PFSK-1 (cell line): ENCODE results near the gene TOB2. TPM values are rescaled to one million over a fixed set of nuclear protein-coding genes. Genes with fewer than 3 reads are reported as not detected.

Experiments used
- FOXP2 ChIP-seq: optimal IDR thresholded peaks from 2 replicates; pipeline ENCODE3; 2011; ENCODE audit warnings: borderline replicate concordance, control low read depth, inconsistent platforms; ENCODE audit not compliant: insufficient read depth; ENCODE audit errors: extremely low read length, extremely low read depth
- POLR2AphosphoS5 ChIP-seq: IDR thresholded peaks from 2 replicates; pipeline ENCODE4 v1.6.1; 2012; ENCODE audit warnings: low read depth, mild to moderate bottlenecking, control low read depth, low read length, moderate library complexity
- SIN3A ChIP-seq: IDR thresholded peaks from 2 replicates; pipeline ENCODE4 v1.6.1; 2012; ENCODE audit warnings: mild to moderate bottlenecking, low read length, moderate library complexity, borderline replicate concordance; ENCODE audit not compliant: insufficient read depth
- TAF1 ChIP-seq: IDR thresholded peaks from 2 replicates; pipeline ENCODE4 v1.6.1; 2012; ENCODE audit warnings: low read length, control low read depth, borderline replicate concordance; ENCODE audit not compliant: insufficient read depth
- polyA plus RNA-seq: library from polyadenylated mRNA; unstranded; fragments of >200 nt; gene quantifications from one replicate; pipeline ENCODE4 v1.2.1, GENCODE V29; 2012; ENCODE audit warnings: low read depth, missing spikeins; ENCODE audit not compliant: insufficient read length
- TF ChIP-seq, protein P1 (sequence below), 2 experiments: IDR thresholded peaks; 2 replicates each; pipeline versions ENCODE4 v1.6.1 to v1.8.0; 2011 to 2012; ENCODE audit warnings: low read depth in 2 of 2, low read length in 2 of 2, control low read depth in 1 of 2, inconsistent platforms in 1 of 2, mild to moderate bottlenecking in 1 of 2, moderate library complexity in 1 of 2; ENCODE audit not compliant: insufficient read depth in 1 of 2

The TOB2 gene, protein sequence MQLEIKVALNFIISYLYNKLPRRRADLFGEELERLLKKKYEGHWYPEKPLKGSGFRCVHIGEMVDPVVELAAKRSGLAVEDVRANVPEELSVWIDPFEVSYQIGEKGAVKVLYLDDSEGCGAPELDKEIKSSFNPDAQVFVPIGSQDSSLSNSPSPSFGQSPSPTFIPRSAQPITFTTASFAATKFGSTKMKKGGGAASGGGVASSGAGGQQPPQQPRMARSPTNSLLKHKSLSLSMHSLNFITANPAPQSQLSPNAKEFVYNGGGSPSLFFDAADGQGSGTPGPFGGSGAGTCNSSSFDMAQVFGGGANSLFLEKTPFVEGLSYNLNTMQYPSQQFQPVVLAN
- polyA plus RNA-seq = 69.6 TPM

DNA sequence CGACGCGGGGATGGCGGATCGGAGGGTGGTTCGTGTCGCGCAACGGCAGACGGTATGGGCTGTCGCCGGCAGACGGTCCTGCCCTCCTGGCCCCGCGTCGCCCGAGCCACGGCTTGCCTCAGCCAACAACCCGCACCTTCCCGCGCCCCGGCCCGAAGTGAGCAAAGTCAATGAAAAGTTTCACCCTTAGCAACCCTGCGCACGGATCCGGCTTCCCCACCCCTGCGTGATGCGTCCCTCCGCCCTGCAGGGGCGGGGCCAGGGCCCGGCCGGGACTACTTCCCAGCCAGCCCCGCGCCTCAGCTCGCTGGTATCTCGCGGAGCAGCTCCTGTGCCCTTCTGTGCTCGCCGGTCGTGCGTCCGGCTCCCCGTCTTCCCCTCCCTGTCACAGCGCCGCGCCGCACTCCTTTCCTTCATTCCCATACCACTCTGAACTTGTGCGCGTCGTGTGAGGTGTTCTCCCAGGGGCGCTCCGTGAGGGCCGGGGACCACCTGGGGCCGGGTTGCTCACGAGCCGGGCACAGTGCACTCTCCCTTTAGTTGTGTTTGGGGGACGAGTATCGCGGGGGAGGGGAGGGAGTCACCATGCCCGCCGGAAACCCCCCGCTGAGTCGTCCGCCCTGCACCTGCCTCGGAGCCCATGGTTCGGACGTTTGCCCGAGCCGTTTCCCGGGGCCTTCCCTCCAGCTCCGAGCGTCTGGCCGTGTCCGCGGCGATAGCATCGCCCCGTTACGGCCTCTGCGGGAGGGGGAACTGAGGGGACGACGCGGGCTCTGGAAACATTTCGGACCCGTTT is at the start of gene TOB2:
TOB2 (minus strand) TSS at position 163 of the 796 bp plus-strand sequence. CDS start 9,456 bp downstream, outside the sequence.
- TF ChIP-seq, protein P1, sequence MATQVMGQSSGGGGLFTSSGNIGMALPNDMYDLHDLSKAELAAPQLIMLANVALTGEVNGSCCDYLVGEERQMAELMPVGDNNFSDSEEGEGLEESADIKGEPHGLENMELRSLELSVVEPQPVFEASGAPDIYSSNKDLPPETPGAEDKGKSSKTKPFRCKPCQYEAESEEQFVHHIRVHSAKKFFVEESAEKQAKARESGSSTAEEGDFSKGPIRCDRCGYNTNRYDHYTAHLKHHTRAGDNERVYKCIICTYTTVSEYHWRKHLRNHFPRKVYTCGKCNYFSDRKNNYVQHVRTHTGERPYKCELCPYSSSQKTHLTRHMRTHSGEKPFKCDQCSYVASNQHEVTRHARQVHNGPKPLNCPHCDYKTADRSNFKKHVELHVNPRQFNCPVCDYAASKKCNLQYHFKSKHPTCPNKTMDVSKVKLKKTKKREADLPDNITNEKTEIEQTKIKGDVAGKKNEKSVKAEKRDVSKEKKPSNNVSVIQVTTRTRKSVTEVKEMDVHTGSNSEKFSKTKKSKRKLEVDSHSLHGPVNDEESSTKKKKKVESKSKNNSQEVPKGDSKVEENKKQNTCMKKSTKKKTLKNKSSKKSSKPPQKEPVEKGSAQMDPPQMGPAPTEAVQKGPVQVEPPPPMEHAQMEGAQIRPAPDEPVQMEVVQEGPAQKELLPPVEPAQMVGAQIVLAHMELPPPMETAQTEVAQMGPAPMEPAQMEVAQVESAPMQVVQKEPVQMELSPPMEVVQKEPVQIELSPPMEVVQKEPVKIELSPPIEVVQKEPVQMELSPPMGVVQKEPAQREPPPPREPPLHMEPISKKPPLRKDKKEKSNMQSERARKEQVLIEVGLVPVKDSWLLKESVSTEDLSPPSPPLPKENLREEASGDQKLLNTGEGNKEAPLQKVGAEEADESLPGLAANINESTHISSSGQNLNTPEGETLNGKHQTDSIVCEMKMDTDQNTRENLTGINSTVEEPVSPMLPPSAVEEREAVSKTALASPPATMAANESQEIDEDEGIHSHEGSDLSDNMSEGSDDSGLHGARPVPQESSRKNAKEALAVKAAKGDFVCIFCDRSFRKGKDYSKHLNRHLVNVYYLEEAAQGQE (IDR thresholded peaks at IDR 0.05; ENCODE audit: insufficient read depth in 1 of 2, low read depth in 2 of 2, low read length in 2 of 2) = peak; percentile 66 to 76; a peak in 3 of 4 replicates
- TF ChIP-seq POLR2AphosphoS5 (peak; percentile 99), SIN3A (peak; percentile 98), TAF1 (peak; percentile 100), FOXP2 (peak; percentile 98)

DNA sequence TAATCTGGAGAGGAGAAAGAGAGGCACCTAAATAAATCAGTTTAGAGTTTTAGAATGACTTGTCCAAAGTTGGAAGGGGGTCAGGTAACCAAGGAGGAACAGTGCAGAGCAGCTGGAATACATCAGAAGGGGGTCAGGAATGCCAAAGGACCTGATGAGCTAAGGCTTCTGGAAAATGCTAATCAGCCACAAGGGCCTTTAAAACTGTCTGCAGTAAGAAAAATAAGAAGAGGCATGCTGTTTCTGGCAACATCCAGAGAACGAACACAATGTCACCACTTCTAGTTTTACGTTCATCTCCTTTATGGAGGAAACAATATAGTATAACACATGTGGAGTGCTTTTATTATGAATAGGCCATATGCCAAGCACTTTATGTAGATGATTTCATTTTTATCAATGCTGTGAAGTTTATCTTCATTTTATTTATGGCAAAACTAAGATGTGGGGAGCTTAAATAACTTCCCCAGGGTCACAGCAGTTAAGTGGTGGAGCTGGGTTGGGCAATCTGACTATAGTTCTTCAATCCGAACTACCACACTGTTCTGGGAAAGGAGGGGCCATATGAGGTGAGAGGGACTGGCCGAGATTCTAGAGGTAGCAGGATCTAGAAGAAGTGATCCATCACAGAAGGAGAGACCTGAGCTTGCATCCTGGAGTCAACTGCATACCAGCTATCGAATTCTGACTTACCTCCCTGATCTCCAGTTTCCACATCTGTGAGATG is 44.9 kb upstream of the TOB2 start:
- TF ChIP-seq, protein P1 (IDR thresholded peaks at IDR 0.05; ENCODE audit: insufficient read depth in 1 of 2, low read depth in 2 of 2, low read length in 2 of 2) = no peak
- no peak for TF ChIP-seq TAF1
- no peak for TF ChIP-seq POLR2AphosphoS5
- TF ChIP-seq SIN3A = no peak
- TF ChIP-seq FOXP2 = no peak

DNA sequence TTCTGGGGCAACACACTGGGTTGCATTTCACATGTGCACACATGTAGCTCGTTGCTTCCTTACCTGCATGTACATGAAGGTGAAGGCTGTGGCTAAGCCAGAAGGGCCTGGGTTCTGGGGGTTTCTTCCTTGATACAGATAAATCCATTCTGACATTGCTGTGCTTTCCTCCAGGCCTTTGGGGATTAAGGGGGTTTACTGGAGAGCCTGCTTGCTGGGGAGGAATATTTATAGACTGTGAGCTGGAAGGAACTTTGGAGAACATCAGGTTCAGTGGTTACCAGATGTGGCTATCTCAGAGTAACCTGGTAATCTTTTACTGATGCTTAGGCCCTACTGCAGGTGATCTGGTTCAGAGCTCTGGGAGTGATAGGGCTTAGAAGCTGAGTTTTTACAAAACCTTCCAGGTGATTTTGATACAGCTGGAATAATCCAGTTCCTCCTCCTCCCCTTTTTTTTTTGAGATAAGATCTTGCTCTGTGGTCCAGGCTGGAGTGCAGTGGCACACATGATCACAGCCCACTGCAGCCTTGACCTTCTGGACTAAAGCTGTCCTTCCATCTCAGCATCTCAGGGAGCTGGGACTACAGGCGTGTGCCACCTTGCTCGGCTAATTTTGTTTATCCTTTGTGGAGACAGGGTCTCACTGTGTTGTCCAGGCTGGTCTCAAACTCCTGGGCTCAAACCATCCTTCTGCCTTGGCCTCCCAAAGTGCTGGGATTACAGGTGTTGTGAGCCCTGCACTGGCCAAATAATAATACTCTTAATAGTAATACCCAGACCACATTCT is 42.2 kb upstream of the TOB2 start:
- TF ChIP-seq, protein P1 (IDR thresholded peaks at IDR 0.05; ENCODE audit: insufficient read depth in 1 of 2, low read depth in 2 of 2, low read length in 2 of 2) = no peak
- no peak for TF ChIP-seq FOXP2

DNA sequence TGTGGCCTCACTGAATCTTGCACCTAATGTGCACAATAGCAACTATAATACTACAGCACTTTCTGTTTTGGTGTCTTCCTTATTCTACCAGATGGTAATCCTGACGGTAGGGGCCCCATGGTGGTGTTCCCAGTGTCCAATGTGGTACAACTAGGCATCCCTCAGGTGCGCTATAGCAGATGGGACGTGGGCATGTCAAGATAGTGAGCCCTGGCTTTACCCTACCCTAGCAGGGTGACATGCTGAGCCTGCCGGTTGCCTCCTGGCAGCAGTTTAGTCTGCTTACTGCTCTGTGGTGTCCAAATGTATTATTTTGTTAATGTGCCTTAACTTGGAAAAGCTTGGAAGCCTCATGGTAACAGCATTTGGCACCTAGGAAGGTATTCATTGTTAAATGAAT is 41.5 kb upstream of the TOB2 start:
- TF ChIP-seq, protein P1 (IDR thresholded peaks at IDR 0.05; ENCODE audit: insufficient read depth in 1 of 2, low read depth in 2 of 2, low read length in 2 of 2) = no peak
- TF ChIP-seq FOXP2 (no peak), TAF1 (no peak), POLR2AphosphoS5 (no peak), SIN3A (no peak)
